GM12878 (cell line): ENCODE measurements around the gene MYRF. TPM values are rescaled to one million over a fixed set of nuclear protein-coding genes. Genes with fewer than 3 reads are reported as not detected.

Source experiments
- ATAC-seq: fragments of 200-7000 bp; cut with Tn5 transposase; 3 replicates; pipeline ENCODE4 v1.9.1; 2020; ENCODE audit warnings: mild to moderate bottlenecking, moderate library complexity
- BruUV-seq: library from RNA; stranded (reverse); fragments of 400-500 nt; replicated peaks from 2 replicates; lab custom pipeline; 2021; lab: Mats Ljungman, UMichigan
- CTCF ChIA-PET: fragments of 300-600 bp; sonication (Branson Sonifier 250); formaldehyde crosslinking; extraction: SDS; loops from one replicate; lab custom pipeline; 2021; ENCODE audit warnings: inconsistent platforms; lab: Yijun Ruan, JAX
- POLR2A ChIA-PET: fragments of 350-600 bp; formaldehyde crosslinking; extraction: SDS; loops from one replicate; lab custom pipeline; 2021; ENCODE audit warnings: inconsistent platforms; lab: Charles Lee
- RAD21 ChIA-PET: fragments of 300-600 bp; sonication (Branson Sonifier 250); formaldehyde crosslinking; loops from one replicate; lab custom pipeline; 2023; ENCODE audit warnings: antibody characterized with exemption; ENCODE audit not compliant: unreplicated experiment; lab: Charles Lee
- SMC1A ChIA-PET: fragments of 300-600 bp; sonication (Branson Sonifier 250); formaldehyde crosslinking; loops from one replicate; lab custom pipeline; 2023; ENCODE audit not compliant: unreplicated experiment, uncharacterized antibody; lab: Charles Lee
- DNase-seq: peaks from one replicate; pipeline ENCODE4 v3.0.0-alpha.2; 2011; ENCODE audit warnings: low read depth, low spot score
- FAIRE-seq: peaks from 3 replicates; lab custom pipeline; 2011; peaks lifted over from hg19 to GRCh38; lab: Jason Lieb, UNC
- H2AFZ ChIP-seq: 2 replicates; pipeline ENCODE4 v1.6.0; 2011; ENCODE audit warnings: low read depth, low read length, control low read depth; ENCODE audit not compliant: control insufficient read depth
- H3K27ac ChIP-seq: 2 replicates; pipeline ENCODE4 v1.5.1; 2011; ENCODE audit warnings: control low read depth; ENCODE audit not compliant: control insufficient read depth, insufficient read depth
- H3K27me3 ChIP-seq, 2 experiments: replicated peaks in 1 of 2; 2 replicates each; pipeline versions ENCODE4 v1.6.0 to v1.6.1; 2011; ENCODE audit warnings: low read length in 1 of 2; ENCODE audit not compliant: control insufficient read depth in 2 of 2, insufficient read depth in 2 of 2
- H3K36me3 ChIP-seq, 2 experiments: 2 replicates each; pipeline ENCODE4 v1.5.1; 2011; ENCODE audit warnings: low read length in 1 of 2; ENCODE audit not compliant: control insufficient read depth in 2 of 2, insufficient read depth in 2 of 2
- H3K4me1 ChIP-seq: 2 replicates; pipeline ENCODE4 v1.6.1; 2011; ENCODE audit warnings: mild to moderate bottlenecking, low read length, moderate library complexity, mixed read lengths; ENCODE audit not compliant: control insufficient read depth, insufficient read depth
- H3K4me2 ChIP-seq: 2 replicates; pipeline ENCODE4 v1.6.0; 2011; ENCODE audit warnings: control low read depth; ENCODE audit not compliant: control insufficient read depth, insufficient read depth
- H3K4me3 ChIP-seq: fragments of 200-600 bp; sonication (generic); 2 replicates; pipeline ENCODE4 v1.5.1; 2016
- H3K79me2 ChIP-seq: 2 replicates; pipeline ENCODE4 v1.6.0; 2011; ENCODE audit warnings: low read length; ENCODE audit not compliant: control insufficient read depth, insufficient read depth
- H3K9ac ChIP-seq: 2 replicates; pipeline ENCODE4 v1.8.0; 2011; ENCODE audit warnings: low read length, control low read depth, mixed read lengths; ENCODE audit not compliant: control insufficient read depth, insufficient read depth
- H3K9me3 ChIP-seq: replicated peaks from 3 replicates; pipeline ENCODE4 v1.5.1; 2011; ENCODE audit warnings: mild to moderate bottlenecking, low read length; ENCODE audit not compliant: control insufficient read depth, insufficient read depth
- H4K20me1 ChIP-seq: 2 replicates; pipeline ENCODE4 v1.6.0; 2011; ENCODE audit not compliant: control insufficient read depth, insufficient read depth
- ASH2L ChIP-seq: fragments of 300-600, 200-600 bp; sonication (generic); IDR thresholded peaks from 2 replicates; pipeline ENCODE4 v1.6.1; 2017; ENCODE audit warnings: low read depth, mild to moderate bottlenecking, borderline replicate concordance
- CEBPB ChIP-seq, 2 experiments: fragments of 150-350 bp in 1 of 2; IDR thresholded peaks; 2 replicates each; pipeline ENCODE4 v1.6.1; 2012 to 2014; ENCODE audit warnings: low read depth in 2 of 2, low read length in 2 of 2, borderline replicate concordance in 1 of 2, inconsistent platforms in 1 of 2
- CREM ChIP-seq: IDR thresholded peaks from 2 replicates; pipeline ENCODE4 v1.6.1; 2014; ENCODE audit warnings: antibody characterized with exemption, low read depth
- EGR1 ChIP-seq, 2 experiments: IDR thresholded peaks; 1 replicate in 1 of 2; 2 replicates in 1 of 2; pipeline ENCODE4 v1.6.1; 2011 to 2012; ENCODE audit warnings: low read depth in 2 of 2, low read length in 2 of 2, borderline replicate concordance in 1 of 2, mild to moderate bottlenecking in 1 of 2, moderate library complexity in 1 of 2
- HSF1 ChIP-seq: fragments of 150-350 bp; IDR thresholded peaks from 2 replicates; pipeline ENCODE4 v1.6.1; 2014; ENCODE audit warnings: mild to moderate bottlenecking, low read depth, low read length
- MTA2 ChIP-seq: fragments of 450-650 bp; IDR thresholded peaks from 2 replicates; pipeline ENCODE4 v1.6.1; 2016; ENCODE audit warnings: low read depth, mild to moderate bottlenecking, moderate library complexity
- PAX5 ChIP-seq: IDR thresholded peaks from 2 replicates; pipeline ENCODE4 v1.6.1; 2011; ENCODE audit warnings: low read depth, low read length, borderline replicate concordance
- PAX8 ChIP-seq: fragments of 450-650 bp; IDR thresholded peaks from 2 replicates; pipeline ENCODE4 v1.6.1; 2017; ENCODE audit warnings: mild to moderate bottlenecking, moderate library complexity
- PML ChIP-seq: IDR thresholded peaks from 2 replicates; pipeline ENCODE4 v1.6.1; 2012; ENCODE audit warnings: low read length, inconsistent platforms
- POLR2A ChIP-seq: IDR thresholded peaks from 2 replicates; pipeline ENCODE4 v1.6.1; 2011; ENCODE audit warnings: low read depth, mild to moderate bottlenecking, low read length
- ZNF622 ChIP-seq: fragments of 450-650 bp; IDR thresholded peaks from 2 replicates; pipeline ENCODE4 v1.6.1; 2017; ENCODE audit warnings: mild to moderate bottlenecking, inconsistent platforms
- WGBS: methylation state at CpG from one replicate; pipeline ENCODE4 v1.1.6; 2016; ENCODE audit warnings: low lambda C conversion rate; ENCODE audit not compliant: insufficient replicate concordance, insufficient coverage; ENCODE audit errors: missing lambda C conversion rate; 5-methylcytosine and 5-hydroxymethylcytosine counted together
- in situ Hi-C: fragments of 300-500 bp; cut with MboI; formaldehyde crosslinking; loops from 9 replicates; pipeline ENCODE4 v1.14.3; 2018; ENCODE audit warnings: mixed read lengths
- intact Hi-C: fragments of 100-400 bp; cut with micrococcal nuclease; formaldehyde crosslinking; loops from one replicate; pipeline ENCODE4 v1.14.2; 2022; ENCODE audit not compliant: unreplicated experiment
- polyA plus RNA-seq, 11 experiments: library from polyadenylated mRNA; depleted of rRNA in 4 of 11; unstranded in 6 of 11; stranded (reverse) in 5 of 11; fragments of >200 nt; fragmentation: Nextera tagmentation in 4 of 11; fragmentation: Illumina TruSeq in 1 of 11; extraction: Ambion mirVana in 4 of 11; extraction: Trizol in 1 of 11; gene quantifications; 1 replicate in 1 of 11; 2 replicates in 10 of 11; pipeline versions ENCODE4 v1.2.1 to v1.2.3, GENCODE V29; 2011 to 2016; ENCODE audit warnings: inconsistent platforms in 2 of 11, missing spikeins in 2 of 11, low read depth in 1 of 11
- total RNA-seq, 4 experiments: library from RNA; depleted of rRNA in 3 of 4; stranded (reverse); fragments of >200 nt in 3 of 4; fragmentation: Illumina TruSeq in 1 of 4; extraction: Trizol in 1 of 4; gene quantifications; 2 replicates each; pipeline versions ENCODE4 v1.2.1 to v1.2.3, GENCODE V29; 2013 to 2021

Gene MYRF
- total and polyA plus RNA-seq, 10 of the 15 experiments (the other 5 are each of a cell fraction or from before 2014, with no cell fraction given) = 0.27 to 15.6 (median 0.89) TPM

DNA sequence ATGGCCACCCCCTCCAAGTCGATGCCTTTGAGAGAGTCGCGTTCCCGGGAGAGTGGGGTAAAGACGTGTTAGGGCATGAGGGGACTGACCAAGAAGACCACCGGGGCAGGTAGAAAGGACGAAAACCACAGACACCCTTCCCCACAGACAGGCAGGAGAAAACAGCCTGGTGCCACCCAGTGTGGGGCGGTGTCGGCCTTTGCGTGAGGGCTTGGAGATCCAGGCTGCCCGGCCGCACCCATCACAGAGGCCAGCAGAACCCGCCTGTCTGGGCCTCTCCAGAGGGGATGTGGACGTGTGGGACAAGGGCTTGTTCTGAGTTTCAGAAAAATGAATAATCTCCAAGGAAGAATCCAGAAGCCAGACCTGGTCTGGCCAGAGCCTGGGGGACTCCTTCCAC lies 41.4 kb upstream of the MYRF start:
- WGBS = 35% methylated on average over 14 of the region's 14 CpGs
- H3K27me3 ChIP-seq = peaks cover 2 to 3% of the 10 kb centered on the region in 2 experiments; a peak in 3 of 4 replicates
- ChIA-PET POLR2A (no interaction called here), SMC1A (interaction anchor here (0.7 kb wide), 1 partner anchor 375 kb away, joined by 3 read pairs; no protein-coding TSS in a partner anchor), CTCF (no interaction called here), RAD21 (no interaction called here)
- H3K4me3 ChIP-seq = no peak overlapping the region
- no peaks in the 10 kb centered on the region for H3K79me2 ChIP-seq
- no peaks in the 10 kb centered on the region for H3K9me3 ChIP-seq
- BruUV-seq = no TSS peak
- H3K36me3 ChIP-seq = no peaks in the 10 kb centered on the region
- FAIRE-seq (no peak), DNase-seq (no peak), ATAC-seq (no peak)
- in situ Hi-C loops (no loop called here), intact Hi-C loops (no loop called here)
- TF ChIP-seq ZNF622 (no peak), PAX8 (no peak), POLR2A (no peak)
- no peak overlapping the region for H3K9ac ChIP-seq
- H4K20me1 ChIP-seq = no peaks in the 10 kb centered on the region
- no peaks in the 10 kb centered on the region for H3K4me1 ChIP-seq
- no peak overlapping the region for H3K4me2 ChIP-seq
- no peak overlapping the region for H3K27ac ChIP-seq
- no peak overlapping the region for H2AFZ ChIP-seq

DNA sequence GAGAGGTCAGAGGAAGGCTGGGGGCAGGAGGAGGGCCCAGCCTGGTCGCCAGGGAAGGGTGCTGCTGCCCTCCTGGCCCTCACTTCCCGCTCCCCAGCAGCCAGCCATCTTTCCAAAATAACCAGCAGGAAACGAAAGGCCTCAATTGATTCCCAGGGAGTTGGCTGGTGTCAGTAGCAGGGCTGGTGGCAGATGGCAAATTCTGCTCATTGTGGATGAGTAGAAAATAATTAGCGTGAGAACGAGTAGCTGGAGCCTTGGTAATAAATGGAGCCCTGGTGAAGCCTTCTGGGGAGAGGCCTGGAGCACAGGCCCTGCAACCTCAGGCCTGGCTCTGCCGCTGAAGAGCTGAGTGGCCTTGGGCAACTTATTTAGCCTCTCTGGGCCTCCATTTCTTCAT lies 40.9 kb upstream of the MYRF start:
- TF ChIP-seq HSF1 (no peak), ASH2L (no peak), MTA2 (no peak), CREM (no peak), CEBPB (IDR thresholded peaks at IDR 0.05; ENCODE audit: borderline replicate concordance in 1 of 2, low read depth in 2 of 2, low read length in 2 of 2) (no peak), PAX5 (no peak), EGR1 (IDR thresholded peaks at IDR 0.05; ENCODE audit: borderline replicate concordance in 1 of 2, low read depth in 2 of 2, low read length in 2 of 2) (no peak), PML (no peak)
- whole genome bisulfite sequencing = 10% methylated on average over 6 of the region's 6 CpGs
- DNase-seq (no peak), FAIRE-seq (no peak), ATAC-seq (no peak)
- Histone ChIP-seq H3K4me1 (no peaks in the 10 kb centered on the region), H3K9ac (no peak overlapping the region), H4K20me1 (no peaks in the 10 kb centered on the region), H3K4me2 (no peak overlapping the region), H2AFZ (no peak overlapping the region), H3K27ac (no peak overlapping the region), H3K9me3 (no peaks in the 10 kb centered on the region), H3K4me3 (no peak overlapping the region), H3K36me3 (no peaks in the 10 kb centered on the region), H3K27me3 (peaks cover 2 to 3% of the 10 kb centered on the region in 2 experiments; a peak in 3 of 4 replicates), H3K79me2 (no peaks in the 10 kb centered on the region)
- CTCF ChIA-PET = no interaction called here
- BruUV-seq = no TSS peak
- in situ Hi-C loops (no loop called here), intact Hi-C loops (no loop called here)
- POLR2A ChIA-PET = no interaction called here
- SMC1A ChIA-PET = interaction anchor here (0.7 kb wide), 1 partner anchor 375 kb away, joined by 3 read pairs; no protein-coding TSS in a partner anchor
- RAD21 ChIA-PET = no interaction called here
